Choroid plexus epithelial cell (primary cell): ENCODE data around the gene HAUS7.
"Not testable (repeated sequence)": the region's sequence is repeated elsewhere in the genome, so short reads cannot be mapped to it uniquely, and the experiment has no call there.

ENCODE experiments used
- DNase-seq: peaks from one replicate; pipeline ENCODE4 v3.0.0-alpha.2; 2010; ENCODE audit warnings: low read depth
- H3K4me3 ChIP-seq: 2 replicates; pipeline ENCODE4 v1.5.1; 2011; ENCODE audit warnings: low read depth, mild to moderate bottlenecking, control low read depth, low read length, moderate library complexity
- CTCF ChIP-seq: conservative IDR thresholded peaks from 2 replicates; pipeline ENCODE4 v1.5.1; 2011; ENCODE audit warnings: low read depth, mild to moderate bottlenecking, control low read depth, inconsistent platforms, low read length, moderate library complexity

Gene HAUS7

GRCh38 chrX:153406011-153406410, 64.4 kb downstream of the HAUS7 start:
- H3K4me3 ChIP-seq = no peak overlapping the region
- TF ChIP-seq CTCF = no peak
- DNase-seq = no peak

DNA sequence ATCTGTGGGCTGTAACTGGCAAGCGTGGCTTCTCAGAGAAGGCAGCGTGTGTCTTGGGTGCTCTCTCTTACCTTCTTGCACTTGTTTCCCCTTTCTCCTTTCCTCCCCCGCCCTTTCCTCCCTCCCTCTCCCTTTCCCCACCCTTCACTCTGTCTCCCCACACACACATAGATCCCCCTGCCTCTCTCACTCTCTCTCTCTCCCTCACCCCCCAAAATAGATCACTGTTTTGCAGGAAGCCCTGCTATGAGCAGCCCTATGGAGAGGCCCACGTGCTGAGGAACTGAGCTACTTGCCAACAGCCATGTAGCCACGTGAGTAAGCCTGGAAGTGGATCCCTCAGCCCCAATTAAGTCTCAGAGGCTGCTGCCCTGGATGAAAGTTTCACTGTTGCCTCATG, 65.0 kb downstream of the HAUS7 start:
- TF ChIP-seq CTCF = no peak
- DNase-seq = no peak
- no peak overlapping the region for H3K4me3 ChIP-seq

- not testable (repeated sequence) for DNase-seq, H3K4me3 ChIP-seq
These were observed 66.0 kb downstream of the HAUS7 start for GRCh38 chrX:153404333-153404732.

DNA sequence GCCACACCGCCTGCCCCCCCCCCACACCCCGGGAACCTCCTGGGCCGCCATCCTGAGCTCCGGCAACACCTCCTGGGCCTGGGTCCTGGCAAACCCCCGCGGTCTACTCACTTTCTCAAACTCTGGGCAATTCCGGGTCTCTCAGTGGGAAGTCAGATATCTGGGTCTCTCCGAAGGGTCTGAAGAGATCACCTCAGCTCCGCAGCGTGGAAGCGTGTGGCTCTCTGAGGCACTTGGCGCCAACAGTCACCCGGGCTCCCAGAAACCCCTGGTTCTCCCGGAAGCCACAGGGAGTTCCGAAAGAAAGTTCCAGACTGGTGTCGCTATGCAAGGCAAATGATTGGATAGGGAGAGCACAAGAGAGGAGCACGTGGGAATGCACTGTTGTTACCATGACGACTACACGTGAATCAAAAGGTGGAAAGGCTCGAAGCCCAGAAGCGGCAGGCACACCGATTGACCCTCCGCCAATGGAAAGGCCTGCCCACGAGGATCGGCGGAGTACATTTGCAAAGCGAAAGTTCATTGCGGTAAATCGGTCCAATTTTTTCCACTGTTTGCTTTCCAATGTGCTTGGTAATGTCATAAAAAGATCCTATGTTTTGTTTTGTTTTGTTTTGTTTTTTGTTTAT, 69.1 kb downstream of the HAUS7 start, which contains the start of gene PNMA6E:
PNMA6E (minus strand) TSS at position 218 of the 632 bp plus-strand sequence. CDS start 2,501 bp downstream, outside the sequence.
- no peak within 1 kb of the TSS for H3K4me3 ChIP-seq
- no peak for DNase-seq
- no peak for TF ChIP-seq CTCF

DNA sequence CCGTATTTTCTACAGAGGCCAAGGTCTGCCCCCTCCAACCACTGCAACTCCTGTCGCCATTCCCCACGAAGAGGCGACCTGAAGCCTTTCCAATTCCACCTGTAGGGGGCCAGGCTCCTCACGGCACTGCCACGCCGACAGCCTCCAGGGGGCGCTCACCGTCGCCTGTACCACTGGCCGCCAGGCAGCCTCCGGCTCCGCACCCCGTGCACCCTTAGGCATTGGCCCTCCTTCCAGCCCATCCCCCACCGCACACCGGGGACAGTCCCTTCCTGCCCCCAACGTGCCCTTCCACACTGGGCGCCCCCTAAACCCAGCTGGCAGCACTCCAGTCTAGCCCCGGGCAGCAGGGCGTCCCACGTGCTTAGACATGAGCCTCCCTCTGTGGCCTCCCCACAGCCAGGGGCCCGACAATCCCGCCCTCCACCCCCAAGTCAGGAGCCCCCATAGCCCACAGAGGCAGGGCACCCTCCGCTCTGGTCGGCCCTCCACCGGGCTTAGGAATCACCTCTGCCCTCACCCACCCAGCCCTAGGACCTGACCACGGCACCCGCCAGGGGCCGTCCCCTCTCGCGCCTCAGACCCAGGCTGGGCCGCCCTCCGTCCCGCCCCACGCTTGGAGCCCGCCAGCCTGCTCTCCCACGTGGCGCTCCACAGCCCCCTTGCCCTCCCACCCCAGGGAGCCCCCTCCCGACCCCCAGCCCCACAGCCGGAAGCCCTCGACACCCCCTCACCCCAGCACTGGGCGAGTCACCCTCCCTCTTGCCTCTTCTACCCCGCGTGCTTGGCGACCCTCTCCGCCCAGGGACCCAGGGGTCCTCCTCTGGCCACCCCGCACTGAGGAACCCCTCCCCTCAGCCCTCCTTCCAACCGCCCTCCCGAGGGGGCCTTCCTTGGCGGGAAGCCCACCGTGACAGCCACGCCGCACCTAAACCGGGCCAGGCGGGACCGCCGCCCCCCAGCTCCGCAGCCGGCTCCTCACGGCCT, 69.9 kb downstream of the HAUS7 start:
- peak; percentile 29 for DNase-seq
- H3K4me3 ChIP-seq = no peak overlapping the region
- TF ChIP-seq CTCF = peak; percentile 74

DNA sequence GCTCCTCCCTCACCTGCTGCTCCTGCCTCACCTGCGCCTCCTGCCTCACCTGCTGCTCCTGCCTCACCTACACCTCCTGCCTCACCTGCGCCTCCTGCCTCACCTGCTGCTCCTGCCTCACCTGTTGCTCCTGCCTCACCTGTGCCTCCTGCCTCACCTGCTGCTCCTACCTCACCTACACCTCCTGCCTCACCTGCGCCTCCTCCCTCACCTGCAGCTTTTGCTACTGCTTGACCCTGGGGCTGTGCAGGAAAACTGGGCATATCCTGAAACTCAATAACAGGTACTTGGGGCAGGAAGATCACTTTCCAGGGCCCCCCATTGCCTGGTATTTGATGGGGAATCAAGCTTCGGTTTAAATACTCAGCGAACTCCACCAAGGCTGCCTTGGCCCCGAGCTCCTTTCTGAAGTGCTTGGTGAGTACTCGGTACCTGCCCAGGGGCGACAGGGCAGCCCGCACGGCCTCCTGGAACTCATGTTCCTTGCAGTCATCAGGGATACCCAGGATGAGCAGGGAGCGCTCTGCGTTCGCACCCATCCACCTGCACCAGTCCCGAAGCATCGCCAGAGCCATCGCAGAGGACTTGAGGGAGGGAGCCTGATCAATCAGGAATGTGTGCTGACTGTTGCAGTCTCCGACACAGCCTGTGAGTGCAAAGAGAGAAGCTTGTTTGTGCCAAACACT, 72.0 kb downstream of the HAUS7 start:
- no peak for DNase-seq
- TF ChIP-seq CTCF = no peak
- H3K4me3 ChIP-seq = no peak overlapping the region
